SK-N-SH (cell line): ENCODE results near the gene ABHD17C. TPM values are rescaled to one million over a fixed set of nuclear protein-coding genes. Genes with fewer than 3 reads are reported as not detected.

Experiments used
- CTCF ChIA-PET: fragments of 300-600, 350-600 bp; formaldehyde crosslinking; extraction: SDS; loops from one replicate; lab custom pipeline; 2021; lab: Yijun Ruan, JAX
- POLR2A ChIA-PET: fragments of 350-600 bp; sonication (Branson Sonifier 250); formaldehyde crosslinking; extraction: SDS; loops from one replicate; lab custom pipeline; 2020; ENCODE audit warnings: antibody characterized with exemption, inconsistent platforms; lab: Yijun Ruan, JAX
- DNase-seq: peaks from one replicate; pipeline ENCODE4 v3.0.0; 2012
- H2AFZ ChIP-seq: fragments of 200-600 bp; sonication (generic); 2 replicates; pipeline ENCODE4 v1.8.1; 2016; ENCODE audit warnings: antibody characterized with exemption, mild to moderate bottlenecking, low read depth
- H3F3A ChIP-seq: fragments of 200-600 bp; sonication (generic); replicated peaks from 2 replicates; pipeline ENCODE3; 2016; ENCODE audit warnings: antibody characterized with exemption, mild to moderate bottlenecking; ENCODE audit not compliant: insufficient read depth
- H3K27ac ChIP-seq, 2 experiments: fragments of 200-500 bp in 1 of 2; fragments of 200-600 bp in 1 of 2; sonication (Bioruptor generic) in 1 of 2; sonication (generic), shearing (Covaris generic) in 1 of 2; 2 replicates each; pipeline versions ENCODE4 v1.5.1 to v1.6.1; 2014 to 2016; ENCODE audit warnings: low read depth in 2 of 2, inconsistent platforms in 1 of 2, low read length in 1 of 2, mild to moderate bottlenecking in 1 of 2, mixed read lengths in 1 of 2
- H3K27me3 ChIP-seq: fragments of 200-600 bp; sonication (generic), shearing (Covaris generic); 2 replicates; pipeline ENCODE4 v1.6.1; 2016; ENCODE audit warnings: mixed run types; ENCODE audit not compliant: insufficient read depth
- H3K36me3 ChIP-seq, 2 experiments: fragments of 200-500 bp in 1 of 2; fragments of 200-600 bp in 1 of 2; sonication (Bioruptor generic) in 1 of 2; sonication (generic) in 1 of 2; replicated peaks in 1 of 2; 2 replicates each; pipeline versions ENCODE3 to v1.5.1; 2014 to 2016; ENCODE audit warnings: low read length in 1 of 2, mild to moderate bottlenecking in 1 of 2; ENCODE audit not compliant: insufficient read depth in 2 of 2, control insufficient read depth in 1 of 2
- H3K4me1 ChIP-seq, 2 experiments: fragments of 200-500 bp in 1 of 2; fragments of 200-600 bp in 1 of 2; sonication (Bioruptor generic) in 1 of 2; sonication (generic), shearing (Covaris generic) in 1 of 2; 2 replicates each; pipeline versions ENCODE4 v1.5.1 to v1.6.1; 2014 to 2016; ENCODE audit warnings: low read depth in 1 of 2, low read length in 1 of 2, mixed run types in 1 of 2; ENCODE audit not compliant: insufficient read depth in 2 of 2, control insufficient read depth in 1 of 2
- H3K4me2 ChIP-seq: fragments of 200-600 bp; sonication (generic), shearing (Covaris generic); 2 replicates; pipeline ENCODE4 v1.6.1; 2017; ENCODE audit warnings: mixed run types
- H3K4me3 ChIP-seq, 2 experiments: fragments of 200-500 bp in 1 of 2; fragments of 200-600 bp in 1 of 2; sonication (Bioruptor generic) in 1 of 2; sonication (generic), shearing (Covaris generic) in 1 of 2; 2 replicates each; pipeline versions ENCODE4 v1.5.1 to v1.8.1; 2014 to 2016; ENCODE audit warnings: low read depth in 2 of 2, inconsistent platforms in 1 of 2, low read length in 1 of 2, mild to moderate bottlenecking in 1 of 2, mixed read lengths in 1 of 2, moderate library complexity in 1 of 2
- H3K79me2 ChIP-seq: fragments of 200-600 bp; sonication (generic); 2 replicates; pipeline ENCODE4 v1.8.1; 2017; ENCODE audit warnings: mild to moderate bottlenecking; ENCODE audit not compliant: insufficient read depth
- H3K9ac ChIP-seq: fragments of 200-600 bp; sonication (generic); 2 replicates; pipeline ENCODE4 v1.6.1; 2017; ENCODE audit warnings: mixed run types
- H3K9me2 ChIP-seq: fragments of 200-600 bp; sonication (generic); 2 replicates; pipeline ENCODE4 v1.6.1; 2017; ENCODE audit warnings: mixed run types
- H3K9me3 ChIP-seq: fragments of 200-600 bp; sonication (generic); 2 replicates; pipeline ENCODE4 v1.6.1; 2017; ENCODE audit warnings: mixed run types, mild to moderate bottlenecking, moderate library complexity
- H4K20me1 ChIP-seq: fragments of 200-600 bp; sonication (generic); 2 replicates; pipeline ENCODE4 v1.6.1; 2017; ENCODE audit warnings: mild to moderate bottlenecking, mixed run types; ENCODE audit not compliant: insufficient read depth
- CHD2 ChIP-seq: fragments of 150-350 bp; IDR thresholded peaks from 2 replicates; pipeline ENCODE4 v1.6.1; 2018; ENCODE audit warnings: low read length; ENCODE audit not compliant: partially characterized antibody
- ELF1 ChIP-seq: IDR thresholded peaks from 2 replicates; pipeline ENCODE4 v1.4.0; 2012
- FOXJ3 ChIP-seq: sonication (generic); formaldehyde crosslinking; IDR thresholded peaks from 2 replicates; pipeline ENCODE4 v1.5.1; 2020; ENCODE audit warnings: mild to moderate bottlenecking, missing genetic modification reagents
- GABPA ChIP-seq: IDR thresholded peaks from 2 replicates; pipeline ENCODE4 v1.4.0; 2012; ENCODE audit warnings: low read depth, mild to moderate bottlenecking
- JUND ChIP-seq: IDR thresholded peaks from 2 replicates; pipeline ENCODE4 v1.4.0; 2012
- MAX ChIP-seq: IDR thresholded peaks from 2 replicates; pipeline ENCODE4 v1.4.0; 2012; ENCODE audit warnings: low read depth
- MEF2A ChIP-seq: IDR thresholded peaks from 2 replicates; pipeline ENCODE4 v1.4.0; 2012; ENCODE audit warnings: low read depth, borderline replicate concordance
- MXI1 ChIP-seq: IDR thresholded peaks from 2 replicates; pipeline ENCODE4 v1.6.1; 2012; ENCODE audit warnings: mild to moderate bottlenecking, low read depth, low read length, improper control_type of control experiment
- NRF1 ChIP-seq: IDR thresholded peaks from 2 replicates; pipeline ENCODE4 v1.6.1; 2012; ENCODE audit warnings: low read depth, mild to moderate bottlenecking, low read length
- PBX3 ChIP-seq: IDR thresholded peaks from 2 replicates; pipeline ENCODE4; 2012
- POLR2AphosphoS5 ChIP-seq: IDR thresholded peaks from 2 replicates; pipeline ENCODE4 v1.6.1; 2012; ENCODE audit warnings: low read depth, low read length
- RCOR1 ChIP-seq: fragments of 150-350 bp; IDR thresholded peaks from 2 replicates; pipeline ENCODE4 v1.6.1; 2017; ENCODE audit warnings: antibody characterized with exemption, low read length
- SIN3A ChIP-seq: IDR thresholded peaks from 2 replicates; pipeline ENCODE4 v1.6.1; 2012; ENCODE audit warnings: low read depth, mild to moderate bottlenecking, low read length, moderate library complexity, borderline replicate concordance
- TEAD4 ChIP-seq: IDR thresholded peaks from 2 replicates; pipeline ENCODE4 v1.4.0; 2012; ENCODE audit warnings: mild to moderate bottlenecking, borderline replicate concordance; ENCODE audit not compliant: insufficient read depth
- USF1 ChIP-seq: IDR thresholded peaks from 2 replicates; pipeline ENCODE4 v1.4.0; 2012; ENCODE audit warnings: low read depth, borderline replicate concordance
- ZBTB33 ChIP-seq: IDR thresholded peaks from 2 replicates; pipeline ENCODE4 v1.4.0; 2012; ENCODE audit warnings: low read depth, borderline replicate concordance
- WGBS: methylation state at CpG from one replicate; pipeline ENCODE4 v1.1.6; 2017; ENCODE audit warnings: low lambda C conversion rate; 5-methylcytosine and 5-hydroxymethylcytosine counted together
- polyA plus RNA-seq, 3 experiments: library from polyadenylated mRNA; depleted of rRNA; stranded (reverse); fragments of >200 nt; gene quantifications; 2 replicates each; pipeline ENCODE4 v1.2.3, GENCODE V29; 2012
- TF ChIP-seq, protein P1 (sequence below): fragments of 200-600 bp; sonication (generic); IDR thresholded peaks from 2 replicates; pipeline ENCODE4 v1.6.1; 2017; ENCODE audit warnings: antibody characterized with exemption, mild to moderate bottlenecking, moderate library complexity

Gene ABHD17C
- polyA plus RNA-seq, 1 of the 3 experiments (the other 2 are of a cell fraction): 11.7 TPM

DNA sequence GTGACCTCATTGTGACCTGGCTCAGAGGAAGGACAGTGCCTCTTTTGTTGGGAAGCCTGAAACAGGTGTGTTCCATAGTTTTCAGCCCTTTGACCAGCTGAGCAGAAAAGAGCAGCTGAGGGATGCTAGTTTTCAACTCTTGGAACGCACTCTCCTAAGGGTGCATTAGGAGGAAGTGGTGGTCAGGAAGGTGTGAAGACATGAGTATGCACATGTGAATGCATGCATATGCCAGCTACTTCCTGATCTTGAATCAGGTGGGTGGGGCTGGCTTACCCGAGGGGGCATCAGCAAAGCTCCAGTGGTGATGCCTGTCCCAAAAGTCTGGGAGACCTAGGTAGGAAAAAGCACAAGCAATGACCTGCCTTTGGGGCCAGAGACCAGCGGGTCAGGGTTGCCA lies 60.8 kb downstream of the ABHD17C start:
- ChIA-PET CTCF (interaction anchor here (0.7 kb wide), 1 partner anchor 24 kb away, joined by 3 read pairs; no protein-coding TSS in a partner anchor), POLR2A (no interaction called here)
- Histone ChIP-seq H3K4me2 (no peak overlapping the region), H4K20me1 (no peaks in the 10 kb centered on the region), H3F3A (no peaks in the 10 kb centered on the region), H3K4me3 (no peak overlapping the region), H3K9me3 (no peaks in the 10 kb centered on the region), H3K4me1 (peaks cover 0 to 2% of the 10 kb centered on the region in 2 experiments; a peak in 1 of 4 replicates), H3K9me2 (no peaks in the 10 kb centered on the region), H3K79me2 (no peaks in the 10 kb centered on the region), H3K27me3 (no peaks in the 10 kb centered on the region), H3K36me3 (peaks cover 13 to 29% of the 10 kb centered on the region in 2 experiments), H3K27ac (no peak overlapping the region), H3K9ac (no peak overlapping the region), H2AFZ (no peak overlapping the region)
- no peak for TF ChIP-seq PBX3
- TF ChIP-seq USF1: no peak
- no peak for TF ChIP-seq FOXJ3 (CRISPR knock-in tag)
- no peak for TF ChIP-seq CHD2
- DNase-seq: no peak
- WGBS: 100% methylated on average over 3 of the region's 3 CpGs

- Histone ChIP-seq H3K9me2 (no peaks in the 10 kb centered on the region), H3K79me2 (no peaks in the 10 kb centered on the region), H3K4me2 (no peak overlapping the region), H3K27me3 (no peaks in the 10 kb centered on the region), H3K9me3 (no peaks in the 10 kb centered on the region), H2AFZ (no peak overlapping the region), H3K36me3 (peaks cover 10 to 24% of the 10 kb centered on the region in 2 experiments), H3K4me3 (no peak overlapping the region), H3K9ac (no peak overlapping the region), H3K27ac (no peak overlapping the region), H3F3A (no peaks in the 10 kb centered on the region), H3K4me1 (no peaks in the 10 kb centered on the region), H4K20me1 (no peaks in the 10 kb centered on the region)
- no peak for TF ChIP-seq TEAD4
- TF ChIP-seq ELF1: no peak
- TF ChIP-seq ZBTB33: no peak
- TF ChIP-seq MAX: no peak
- no peak for TF ChIP-seq MXI1
- no peak for TF ChIP-seq USF1
- TF ChIP-seq SIN3A: no peak
- TF ChIP-seq POLR2AphosphoS5: no peak
- no peak for TF ChIP-seq RCOR1
- no peak for TF ChIP-seq NRF1
- TF ChIP-seq, protein P1, sequence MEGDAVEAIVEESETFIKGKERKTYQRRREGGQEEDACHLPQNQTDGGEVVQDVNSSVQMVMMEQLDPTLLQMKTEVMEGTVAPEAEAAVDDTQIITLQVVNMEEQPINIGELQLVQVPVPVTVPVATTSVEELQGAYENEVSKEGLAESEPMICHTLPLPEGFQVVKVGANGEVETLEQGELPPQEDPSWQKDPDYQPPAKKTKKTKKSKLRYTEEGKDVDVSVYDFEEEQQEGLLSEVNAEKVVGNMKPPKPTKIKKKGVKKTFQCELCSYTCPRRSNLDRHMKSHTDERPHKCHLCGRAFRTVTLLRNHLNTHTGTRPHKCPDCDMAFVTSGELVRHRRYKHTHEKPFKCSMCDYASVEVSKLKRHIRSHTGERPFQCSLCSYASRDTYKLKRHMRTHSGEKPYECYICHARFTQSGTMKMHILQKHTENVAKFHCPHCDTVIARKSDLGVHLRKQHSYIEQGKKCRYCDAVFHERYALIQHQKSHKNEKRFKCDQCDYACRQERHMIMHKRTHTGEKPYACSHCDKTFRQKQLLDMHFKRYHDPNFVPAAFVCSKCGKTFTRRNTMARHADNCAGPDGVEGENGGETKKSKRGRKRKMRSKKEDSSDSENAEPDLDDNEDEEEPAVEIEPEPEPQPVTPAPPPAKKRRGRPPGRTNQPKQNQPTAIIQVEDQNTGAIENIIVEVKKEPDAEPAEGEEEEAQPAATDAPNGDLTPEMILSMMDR: no peak
- no peak for TF ChIP-seq JUND
- TF ChIP-seq GABPA: no peak
- no peak for TF ChIP-seq FOXJ3 (CRISPR knock-in tag)
- no peak for TF ChIP-seq MEF2A
- no peak for DNase-seq
- CTCF ChIA-PET: no interaction called here
- 87% methylated on average over 6 of the region's 6 CpGs for WGBS
- POLR2A ChIA-PET: interaction anchor here (0.6 kb wide), 1 partner anchor 192 kb away, joined by 5 read pairs; no protein-coding TSS in a partner anchor
These were observed 63.1 kb downstream of the ABHD17C start for GRCh38 chr15:80758130-80758745.
